OCI-LY3 (cell line): ENCODE data around the gene MAP4K2.

ENCODE experiments used
- EZH2phosphoT487 ChIP-seq: fragments of 200-600 bp; shearing (Covaris generic); IDR thresholded peaks from 2 replicates; pipeline ENCODE4 v1.6.1; 2018; ENCODE audit warnings: antibody characterized with exemption, mixed run types, low read depth
- TF ChIP-seq, protein P1 (sequence below): fragments of 200-600, 300-600 bp; sonication (generic); IDR thresholded peaks from 2 replicates; pipeline ENCODE4 v1.5.1; 2014; ENCODE audit warnings: antibody characterized with exemption, low read length, low read depth

- no peak for TF ChIP-seq EZH2phosphoT487
- TF ChIP-seq, protein P1, sequence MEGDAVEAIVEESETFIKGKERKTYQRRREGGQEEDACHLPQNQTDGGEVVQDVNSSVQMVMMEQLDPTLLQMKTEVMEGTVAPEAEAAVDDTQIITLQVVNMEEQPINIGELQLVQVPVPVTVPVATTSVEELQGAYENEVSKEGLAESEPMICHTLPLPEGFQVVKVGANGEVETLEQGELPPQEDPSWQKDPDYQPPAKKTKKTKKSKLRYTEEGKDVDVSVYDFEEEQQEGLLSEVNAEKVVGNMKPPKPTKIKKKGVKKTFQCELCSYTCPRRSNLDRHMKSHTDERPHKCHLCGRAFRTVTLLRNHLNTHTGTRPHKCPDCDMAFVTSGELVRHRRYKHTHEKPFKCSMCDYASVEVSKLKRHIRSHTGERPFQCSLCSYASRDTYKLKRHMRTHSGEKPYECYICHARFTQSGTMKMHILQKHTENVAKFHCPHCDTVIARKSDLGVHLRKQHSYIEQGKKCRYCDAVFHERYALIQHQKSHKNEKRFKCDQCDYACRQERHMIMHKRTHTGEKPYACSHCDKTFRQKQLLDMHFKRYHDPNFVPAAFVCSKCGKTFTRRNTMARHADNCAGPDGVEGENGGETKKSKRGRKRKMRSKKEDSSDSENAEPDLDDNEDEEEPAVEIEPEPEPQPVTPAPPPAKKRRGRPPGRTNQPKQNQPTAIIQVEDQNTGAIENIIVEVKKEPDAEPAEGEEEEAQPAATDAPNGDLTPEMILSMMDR, result no peak
Observed at GRCh38 chr11:64765851-64766665, 37.0 kb downstream of the MAP4K2 start.
